HG02623 (cell line): ENCODE measurements around the gene NR0B2.

Experiments
- ATAC-seq: cut with Tn5 transposase; IDR thresholded peaks from one replicate; pipeline ENCODE4 v1.9.1; 2021; ENCODE audit warnings: moderate library complexity; ENCODE audit not compliant: unreplicated experiment

NR0B2 gene

GRCh38 chr1:26938004-26938658, 24.4 kb upstream of the NR0B2 start:
- no peak for ATAC-seq

GRCh38 chr1:26936823-26937222, 23.0 kb upstream of the NR0B2 start:
- no peak for ATAC-seq

- ATAC-seq: no peak
Measured at GRCh38 chr1:26932531-26932930, 18.8 kb upstream of the NR0B2 start.

- no peak for ATAC-seq
Measured at GRCh38 chr1:26923711-26924110, 9.9 kb upstream of the NR0B2 start.

GRCh38 chr1:26922901-26923300, 9.1 kb upstream of the NR0B2 start:
- no peak for ATAC-seq

GRCh38 chr1:26922431-26922729, 8.6 kb upstream of the NR0B2 start:
- no peak for ATAC-seq

- peak; percentile 96 for ATAC-seq
Measured at GRCh38 chr1:26921540-26922430, 8.0 kb upstream of the NR0B2 start, which contains the start of gene NUDC. TSS of gene NUDC (plus strand) at chr1:26921743. CDS start at chr1:26921849, 106 bp downstream.

GRCh38 chr1:26921126-26921539, 7.4 kb upstream of the NR0B2 start:
- peak; percentile 20 for ATAC-seq

- ATAC-seq: no peak
Measured at GRCh38 chr1:26915204-26915842, 1.5 kb upstream of the NR0B2 start.

- ATAC-seq: no peak
Measured at GRCh38 chr1:26913389-26913753, 404 bp downstream of the NR0B2 start.

- ATAC-seq: no peak
Measured at GRCh38 chr1:26912147-26912490, 1.7 kb downstream of the NR0B2 start.

- ATAC-seq: no peak
Measured at GRCh38 chr1:26911399-26912146, 2.2 kb downstream of the NR0B2 start.

- no peak for ATAC-seq
Measured at GRCh38 chr1:26910343-26911160, 3.2 kb downstream of the NR0B2 start.

- no peak for ATAC-seq
Measured at GRCh38 chr1:26909951-26910342, 3.8 kb downstream of the NR0B2 start.

GRCh38 chr1:26907071-26907917, 6.5 kb downstream of the NR0B2 start:
- ATAC-seq: no peak

GRCh38 chr1:26900815-26901511, 12.8 kb downstream of the NR0B2 start:
- no peak for ATAC-seq

- peak; percentile 64 for ATAC-seq
Measured at GRCh38 chr1:26900001-26900814, 13.6 kb downstream of the NR0B2 start, which contains the start of gene GPATCH3. TSS of gene GPATCH3 (minus strand) at chr1:26900467. CDS start at chr1:26900442, 25 bp downstream.

GRCh38 chr1:26897351-26897750, 16.4 kb downstream of the NR0B2 start:
- ATAC-seq: no peak
